Activated naive CD8-positive, alpha-beta T cell treated with anti-CD3 and anti-CD28 coated beads, Interleukin-2, amount 50 U/mL, for 16 hours (primary cell): Measurements from ENCODE around the gene ST7L.

ENCODE experiments used
- DNase-seq: peaks from one replicate; pipeline ENCODE4 v3.0.0-alpha.2; 2020; ENCODE audit warnings: low read depth, low spot score

ST7L gene

DNA sequence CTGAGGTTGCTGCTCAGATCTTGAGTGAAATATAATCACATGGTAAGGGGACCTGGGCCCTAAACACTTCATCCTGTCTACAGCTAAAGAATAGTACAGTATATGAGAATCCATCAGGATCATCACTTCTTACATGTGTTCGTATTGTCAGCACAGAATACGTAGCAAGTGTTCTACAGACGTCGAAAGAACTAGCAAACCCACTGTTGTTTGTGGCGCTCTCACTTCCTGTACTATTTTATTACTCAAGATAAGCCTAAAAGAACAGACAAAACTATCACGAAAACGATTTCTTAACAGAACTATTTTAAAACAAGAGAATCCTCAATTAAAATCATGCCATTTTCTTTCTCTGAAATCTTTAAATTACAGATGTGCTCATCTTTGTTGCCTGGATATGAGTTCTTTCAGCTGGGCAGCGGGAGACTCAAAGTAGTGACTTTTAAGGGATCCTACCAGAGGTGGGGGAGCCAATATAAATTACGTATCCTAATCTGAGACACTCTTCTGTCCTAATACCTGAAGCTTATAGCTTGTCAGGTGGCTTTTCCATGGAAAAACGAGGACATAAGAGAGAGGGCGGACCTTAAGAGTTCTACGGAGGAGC is 724 bp downstream of the ST7L start:
- DNase-seq, result no peak

GRCh38 chr1:112614460-112615065 is 4.4 kb downstream of the ST7L start:
- DNase-seq, result no peak

DNA sequence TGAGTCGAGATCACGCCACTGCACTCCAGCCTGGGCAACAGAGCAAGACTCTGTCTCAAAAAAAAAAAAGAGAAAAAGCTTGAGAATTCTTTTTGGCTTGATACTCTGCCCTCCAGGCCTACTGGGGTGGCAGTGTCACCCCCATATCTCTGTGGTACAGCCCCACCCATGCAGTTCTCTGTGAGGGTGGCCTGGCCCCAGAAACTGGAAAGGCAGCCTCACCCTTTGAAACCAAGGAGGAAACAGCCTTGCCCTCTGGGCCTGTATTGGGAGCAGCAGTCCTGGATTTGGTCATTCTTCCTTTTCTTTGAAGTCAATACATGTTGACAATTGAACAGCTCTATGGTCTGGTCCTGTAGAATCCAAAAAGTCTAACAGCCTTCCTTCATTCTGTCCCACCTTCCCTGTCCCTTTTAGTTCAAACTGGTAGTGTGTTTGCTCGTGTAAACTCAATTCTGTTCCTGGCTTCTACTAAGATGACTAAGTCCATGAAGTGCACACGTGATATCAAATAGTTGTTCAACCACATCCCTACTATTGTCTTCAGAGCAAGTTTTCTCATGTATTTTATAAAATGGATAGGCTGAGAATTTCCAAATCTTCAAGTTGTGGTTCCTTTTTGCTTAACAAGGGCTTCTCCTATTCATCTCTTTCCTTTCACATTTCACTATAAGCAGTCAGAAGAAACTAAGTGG is 13.2 kb downstream of the ST7L start:
- no peak for DNase-seq

- DNase-seq, result no peak
Observed at GRCh38 chr1:112603541-112603940, 15.4 kb downstream of the ST7L start.

DNA sequence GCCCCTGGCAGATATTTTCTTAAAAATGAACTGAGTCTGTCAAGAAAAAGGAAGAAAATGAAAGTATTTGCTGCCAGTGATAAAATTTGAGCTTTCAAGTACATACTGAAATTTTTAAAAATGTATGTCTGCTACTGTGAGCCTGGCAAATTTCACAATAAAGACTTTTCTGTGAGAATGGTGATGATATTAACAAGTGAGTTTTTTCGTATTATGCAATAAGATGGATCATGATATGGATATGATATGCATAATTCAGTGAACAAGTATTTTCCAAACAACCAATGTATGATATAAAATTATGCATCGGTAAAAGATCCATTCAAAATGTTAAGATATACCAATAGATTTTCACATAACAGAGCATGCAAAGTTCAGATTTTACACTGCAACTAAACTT is 15.9 kb downstream of the ST7L start:
- DNase-seq, result no peak

DNA sequence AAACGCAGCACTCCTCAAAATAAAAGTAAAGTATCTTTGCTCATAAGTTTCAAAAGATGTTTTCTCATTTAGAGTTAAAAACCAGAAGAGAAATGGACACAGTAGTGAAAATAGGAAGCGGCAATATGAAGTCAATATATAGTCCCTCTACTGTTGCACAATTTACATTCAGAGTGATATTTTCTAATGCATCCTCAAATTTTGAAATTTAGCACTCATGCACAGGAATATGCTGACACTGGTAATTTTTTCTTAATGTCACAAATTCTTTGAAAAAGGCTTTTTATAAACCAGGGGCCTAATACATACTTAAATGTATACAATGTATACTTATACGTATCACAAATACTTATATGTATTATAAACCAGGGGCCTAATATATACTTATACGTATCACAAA is 19.5 kb downstream of the ST7L start:
- no peak for DNase-seq

DNA sequence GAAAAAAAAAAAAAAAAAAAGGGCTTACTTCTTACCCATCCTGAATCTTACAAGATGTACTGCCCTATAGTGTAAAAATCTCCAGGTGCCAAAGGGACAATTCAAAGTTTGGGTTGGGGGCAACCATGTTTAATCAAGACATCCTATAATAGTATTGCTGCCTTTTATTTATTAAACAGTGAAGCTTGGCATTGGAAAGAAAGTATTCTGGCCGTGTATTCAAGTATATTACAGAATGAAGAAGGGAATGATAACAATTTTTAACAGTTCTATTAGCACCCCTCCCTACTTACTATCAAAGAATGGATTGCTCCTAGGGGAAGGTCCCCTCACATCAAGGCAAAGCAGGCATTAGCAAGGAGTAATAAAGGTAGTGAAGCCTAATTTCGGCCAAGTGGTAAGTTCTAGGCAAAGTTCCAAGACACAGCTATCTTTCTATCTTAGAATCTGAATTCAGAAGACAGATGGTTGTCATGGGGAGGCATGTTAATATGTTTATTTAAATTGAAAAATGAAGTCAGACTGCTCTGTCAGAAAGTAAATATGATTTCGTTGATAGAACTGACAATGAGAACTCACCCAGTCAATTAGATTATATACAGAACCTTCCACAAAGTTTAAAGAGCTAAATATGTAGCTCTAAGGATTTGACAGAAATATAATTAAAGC is 24.6 kb downstream of the ST7L start:
- DNase-seq, result no peak

GRCh38 chr1:112589766-112590165 is 29.2 kb downstream of the ST7L start:
- no peak for DNase-seq

GRCh38 chr1:112583366-112583765 is 35.6 kb downstream of the ST7L start:
- DNase-seq, result no peak

GRCh38 chr1:112581586-112582192 is 37.3 kb downstream of the ST7L start:
- DNase-seq, result no peak

GRCh38 chr1:112579801-112580510 is 39.0 kb downstream of the ST7L start:
- no peak for DNase-seq

DNA sequence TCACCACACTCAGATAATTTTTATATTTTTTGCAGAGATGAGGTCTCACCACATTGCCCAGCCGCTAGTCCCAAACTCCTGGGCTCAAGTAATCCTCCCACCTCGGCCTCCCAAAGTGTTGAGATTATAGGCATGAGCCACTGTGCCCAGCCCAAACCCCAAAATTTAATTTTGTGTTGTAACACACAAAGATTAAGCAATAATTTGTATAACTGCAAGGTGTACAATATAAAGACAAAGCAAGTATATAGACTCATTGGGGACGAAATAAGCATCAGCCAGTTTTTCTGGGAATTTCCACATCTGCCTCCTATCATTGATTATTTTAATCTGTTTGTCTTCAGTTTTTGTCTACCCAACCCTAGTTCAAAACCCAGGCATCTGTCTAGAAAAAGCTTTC is 42.7 kb downstream of the ST7L start:
- no peak for DNase-seq

DNA sequence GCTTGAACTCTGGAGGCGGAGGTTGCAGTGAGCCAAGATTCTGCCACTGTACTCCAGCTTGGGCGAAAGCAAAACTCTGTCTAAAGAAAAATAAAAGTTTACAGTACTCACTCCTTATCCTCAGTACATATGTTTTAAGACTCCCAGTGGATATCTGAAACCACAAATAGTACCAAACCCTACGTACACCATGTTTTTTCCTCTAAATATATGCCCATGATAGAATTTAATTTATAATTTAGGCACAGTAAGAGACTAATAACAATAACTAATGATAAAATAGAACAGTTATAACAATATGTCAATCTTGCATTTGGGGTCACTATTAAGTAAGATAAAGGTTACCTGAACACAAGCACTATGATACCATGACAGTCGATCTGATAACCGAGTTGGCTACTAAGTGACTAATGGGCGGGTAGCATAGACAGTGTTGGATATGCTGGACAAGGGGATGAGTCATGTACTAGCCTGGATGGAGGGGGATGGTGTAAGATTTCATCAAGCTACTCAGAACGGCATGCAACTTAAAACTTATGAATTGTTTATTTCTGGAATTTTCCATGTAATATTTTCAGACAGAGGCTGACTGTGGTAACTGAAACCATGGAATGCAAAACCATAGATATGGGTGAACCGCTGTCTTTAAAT is 43.7 kb downstream of the ST7L start:
- DNase-seq, result no peak

GRCh38 chr1:112565800-112566199 is 53.1 kb downstream of the ST7L start:
- no peak for DNase-seq

GRCh38 chr1:112564081-112564480 is 54.9 kb downstream of the ST7L start:
- no peak for DNase-seq

- no peak for DNase-seq
Observed at GRCh38 chr1:112563341-112563740, 55.6 kb downstream of the ST7L start.

DNA sequence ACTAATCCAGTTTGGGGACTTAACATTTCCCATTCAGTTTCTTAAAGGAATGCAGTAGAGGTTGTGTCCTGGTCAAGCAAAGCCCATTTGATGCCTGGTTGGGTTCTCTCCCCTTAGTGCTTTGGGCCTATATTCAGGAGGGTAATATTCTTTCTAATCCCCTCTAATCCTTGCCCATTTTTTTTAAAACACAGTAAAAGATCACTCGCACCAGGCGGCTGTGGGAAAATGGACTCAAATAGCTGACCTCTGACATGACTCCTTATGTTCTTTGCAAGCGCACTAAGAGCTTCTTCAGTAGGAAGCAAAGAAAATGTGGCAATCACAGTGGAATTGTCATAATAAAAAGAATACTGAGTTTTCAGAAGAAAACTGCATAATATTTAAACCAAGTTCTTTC is 60.3 kb downstream of the ST7L start:
- no peak for DNase-seq

- no peak for DNase-seq
Observed at GRCh38 chr1:112557385-112557784, 61.6 kb downstream of the ST7L start.

DNA sequence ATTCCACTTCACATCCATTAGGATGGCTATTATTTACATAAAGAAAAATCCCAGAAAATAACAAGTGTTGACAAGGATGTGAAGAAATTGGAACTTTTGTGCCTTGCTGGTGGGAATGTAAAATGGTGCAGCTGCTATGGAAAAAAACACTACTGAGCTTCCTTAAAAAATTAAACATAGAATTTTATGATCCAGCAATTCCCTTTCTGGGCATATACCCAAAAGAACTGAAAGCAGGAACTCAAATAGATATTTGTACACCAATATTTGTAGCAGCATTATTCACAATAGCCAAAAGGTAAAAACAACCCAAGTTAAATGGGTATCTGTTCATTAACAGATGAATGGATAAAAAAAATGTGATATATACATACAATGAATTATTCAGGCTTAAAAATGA is 64.5 kb downstream of the ST7L start:
- DNase-seq, result no peak

- no peak for DNase-seq
Observed at GRCh38 chr1:112549590-112549989, 69.4 kb downstream of the ST7L start.

DNA sequence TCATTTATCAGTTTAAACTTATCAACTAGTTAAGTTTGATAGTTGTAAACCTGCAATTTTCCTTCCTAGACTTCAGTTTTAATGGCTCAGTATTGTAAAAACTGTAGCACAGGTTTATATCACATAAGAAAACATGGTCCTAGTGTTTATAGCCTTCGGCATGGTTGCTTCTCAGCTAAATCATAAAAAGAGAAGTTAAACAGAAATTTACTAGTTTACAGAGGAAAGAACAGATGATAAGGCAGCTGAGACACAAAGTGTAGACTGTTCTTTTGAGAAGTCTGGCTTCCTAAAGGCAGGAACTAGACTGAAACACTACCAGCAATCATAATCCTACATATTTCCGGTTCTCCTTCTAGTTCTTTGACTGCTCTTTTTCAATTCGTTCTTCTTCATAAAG is 70.4 kb downstream of the ST7L start:
- no peak for DNase-seq
